HepG2 (cell line): ENCODE results near the gene HTR6. TPM values are rescaled to one million over a fixed set of nuclear protein-coding genes. Genes with fewer than 3 reads are reported as not detected.

Experiments used
- ATAC-seq: fragments of 200-7000 bp; cut with Tn5 transposase; 3 replicates; pipeline ENCODE4 v1.9.1; 2020; ENCODE audit warnings: mild to moderate bottlenecking, moderate library complexity
- BruUV-seq: library from RNA; stranded (reverse); fragments of 400-500 nt; replicated peaks from 2 replicates; lab custom pipeline; 2021; lab: Mats Ljungman, UMichigan
- CTCF ChIA-PET: fragments of 300-600 bp; formaldehyde crosslinking; extraction: SDS; loops from one replicate; lab custom pipeline; 2021; ENCODE audit warnings: low total read pairs, inconsistent platforms, low intra/inter-chr PET ratio; lab: Yijun Ruan, JAX
- POLR2A ChIA-PET: fragments of 350-600 bp; sonication (Branson Sonifier 250); formaldehyde crosslinking; loops from one replicate; lab custom pipeline; 2020; ENCODE audit warnings: antibody characterized with exemption, inconsistent platforms; lab: Yijun Ruan, JAX
- DNase-seq: peaks from one replicate; pipeline ENCODE4 v3.0.0-alpha.2; 2015; ENCODE audit warnings: low spot score
- FAIRE-seq: peaks from 3 replicates; lab custom pipeline; 2011; peaks lifted over from hg19 to GRCh38; lab: Jason Lieb, UNC
- H2AFZ ChIP-seq: one replicate; pipeline ENCODE4 v1.6.1; 2011; ENCODE audit warnings: low read length, inconsistent platforms
- H3K27ac ChIP-seq: fragments of 300-600 bp; 3 replicates; pipeline ENCODE4 v1.8.0; 2011; ENCODE audit warnings: mixed run types, mild to moderate bottlenecking, mixed read lengths, low read length, inconsistent platforms; ENCODE audit not compliant: insufficient read depth; ENCODE audit errors: extremely low read length
- H3K27me3 ChIP-seq, 2 experiments: fragments of 200-600 bp in 1 of 2; 2 replicates in 1 of 2; 3 replicates in 1 of 2; pipeline versions ENCODE4 v1.6.0 to v1.8.0; 2011; ENCODE audit warnings: low read length in 2 of 2, mild to moderate bottlenecking in 2 of 2, moderate library complexity in 2 of 2, inconsistent platforms in 1 of 2; ENCODE audit not compliant: insufficient read depth in 2 of 2, control insufficient read depth in 1 of 2
- H3K36me3 ChIP-seq, 2 experiments: fragments of 200-600 bp in 1 of 2; replicated peaks in 1 of 2; 2 replicates in 1 of 2; 3 replicates in 1 of 2; pipeline versions ENCODE4 v1.5.1 to v1.8.0; 2011; ENCODE audit warnings: low read length in 2 of 2, inconsistent platforms in 1 of 2; ENCODE audit not compliant: insufficient read depth in 2 of 2, control insufficient read depth in 1 of 2
- H3K4me1 ChIP-seq: 2 replicates; pipeline ENCODE4 v1.5.1; 2012; ENCODE audit warnings: low read length, inconsistent platforms; ENCODE audit not compliant: insufficient read depth
- H3K4me2 ChIP-seq: 2 replicates; pipeline ENCODE4 v1.6.0; 2011; ENCODE audit warnings: low read depth, low read length, inconsistent platforms
- H3K4me3 ChIP-seq, 3 experiments: fragments of 200-600 bp in 1 of 3; sonication (generic), shearing (Covaris generic) in 1 of 3; replicated peaks in 1 of 3; 2 replicates each; pipeline ENCODE4 v1.5.1; 2011 to 2016; ENCODE audit warnings: low read length in 3 of 3, inconsistent platforms in 2 of 3, low read depth in 2 of 3, mild to moderate bottlenecking in 2 of 3, control low read depth in 1 of 3, mixed read lengths in 1 of 3; ENCODE audit not compliant: insufficient read depth in 1 of 3
- H3K79me2 ChIP-seq: one replicate; pipeline ENCODE4 v1.6.1; 2011; ENCODE audit warnings: low read length, inconsistent platforms; ENCODE audit not compliant: insufficient read depth
- H3K9ac ChIP-seq: 2 replicates; pipeline ENCODE4 v1.6.0; 2011; ENCODE audit warnings: mild to moderate bottlenecking, low read depth, low read length, inconsistent platforms; ENCODE audit not compliant: insufficient read depth
- H3K9me3 ChIP-seq: 2 replicates; pipeline ENCODE4 v1.5.1; 2012; ENCODE audit warnings: mild to moderate bottlenecking, low read length
- H4K20me1 ChIP-seq: 2 replicates; pipeline ENCODE4 v1.6.0; 2011; ENCODE audit warnings: inconsistent platforms, mild to moderate bottlenecking, low read length, moderate library complexity; ENCODE audit not compliant: insufficient read depth
- AKNA ChIP-seq: sonication (generic); formaldehyde crosslinking; IDR thresholded peaks from 2 replicates; pipeline ENCODE4 v1.4.0; 2020; ENCODE audit warnings: missing genetic modification reagents, borderline replicate concordance
- MAFG ChIP-seq: sonication (generic); formaldehyde crosslinking; IDR thresholded peaks from 2 replicates; pipeline ENCODE4 v1.5.1; 2020; ENCODE audit warnings: mild to moderate bottlenecking, missing genetic modification reagents
- ZNF3 ChIP-seq: IDR thresholded peaks from 2 replicates; pipeline ENCODE4 v1.7.0; 2017; ENCODE audit warnings: inconsistent platforms
- ZNF563 ChIP-seq: sonication (generic); formaldehyde crosslinking; IDR thresholded peaks from 2 replicates; pipeline ENCODE4 v1.8.0; 2022; ENCODE audit warnings: mild to moderate bottlenecking, moderate library complexity, missing genetic modification reagents
- ZNF572 ChIP-seq: sonication (generic); formaldehyde crosslinking; IDR thresholded peaks from 2 replicates; pipeline ENCODE4 v1.5.1; 2020; ENCODE audit warnings: mild to moderate bottlenecking, missing genetic modification reagents
- WGBS: methylation state at CpG from one replicate; pipeline ENCODE4 v1.1.6; 2017; ENCODE audit warnings: low lambda C conversion rate; 5-methylcytosine and 5-hydroxymethylcytosine counted together
- in situ Hi-C: cut with HindIII; loops from 2 replicates; pipeline ENCODE4 v1.10.0; 2017; ENCODE audit warnings: low pct_unique_long_range_greater_than_20kb; ENCODE audit not compliant: extremely low pct_ligation_motif_present
- intact Hi-C: fragments of 100-400 bp; cut with micrococcal nuclease; formaldehyde crosslinking; loops from one replicate; pipeline ENCODE4 v1.10.0; 2022; ENCODE audit not compliant: unreplicated experiment
- polyA plus RNA-seq, 8 experiments: library from polyadenylated mRNA; depleted of rRNA in 3 of 8; stranded (reverse) in 7 of 8; unstranded in 1 of 8; fragments of >200 nt; fragmentation: Illumina TruSeq in 4 of 8; extraction: Trizol in 4 of 8; gene quantifications; 2 replicates each; pipeline versions ENCODE4 v1.2.1 to v1.2.3, GENCODE V29; 2011 to 2016; ENCODE audit warnings: low read depth in 4 of 8, missing spikeins in 1 of 8, mixed read lengths in 1 of 8; ENCODE audit not compliant: insufficient read depth in 1 of 8
- total RNA-seq, 5 experiments: library from RNA; depleted of rRNA; stranded (reverse); fragments of >200 nt; fragmentation: Illumina TruSeq; extraction: Trizol; gene quantifications; 2 replicates each; pipeline ENCODE4 v1.2.3, GENCODE V29; 2016; ENCODE audit warnings: low read depth in 1 of 5
- TF ChIP-seq, protein P1 (sequence below), 2 experiments: sonication (generic) in 1 of 2; formaldehyde crosslinking in 1 of 2; IDR thresholded peaks; 2 replicates each; pipeline versions ENCODE4 v1.4.0 to v1.6.1; 2018 to 2020; ENCODE audit warnings: missing genetic modification reagents in 2 of 2, borderline replicate concordance in 1 of 2, low read depth in 1 of 2, mild to moderate bottlenecking in 1 of 2, missing biosample characterization in 1 of 2

Gene HTR6
- total and polyA plus RNA-seq, 2 of the 13 experiments (the other 11 are each of a cell fraction or from before 2014, with no cell fraction given) = 0.04 TPM; not detected in 1

DNA sequence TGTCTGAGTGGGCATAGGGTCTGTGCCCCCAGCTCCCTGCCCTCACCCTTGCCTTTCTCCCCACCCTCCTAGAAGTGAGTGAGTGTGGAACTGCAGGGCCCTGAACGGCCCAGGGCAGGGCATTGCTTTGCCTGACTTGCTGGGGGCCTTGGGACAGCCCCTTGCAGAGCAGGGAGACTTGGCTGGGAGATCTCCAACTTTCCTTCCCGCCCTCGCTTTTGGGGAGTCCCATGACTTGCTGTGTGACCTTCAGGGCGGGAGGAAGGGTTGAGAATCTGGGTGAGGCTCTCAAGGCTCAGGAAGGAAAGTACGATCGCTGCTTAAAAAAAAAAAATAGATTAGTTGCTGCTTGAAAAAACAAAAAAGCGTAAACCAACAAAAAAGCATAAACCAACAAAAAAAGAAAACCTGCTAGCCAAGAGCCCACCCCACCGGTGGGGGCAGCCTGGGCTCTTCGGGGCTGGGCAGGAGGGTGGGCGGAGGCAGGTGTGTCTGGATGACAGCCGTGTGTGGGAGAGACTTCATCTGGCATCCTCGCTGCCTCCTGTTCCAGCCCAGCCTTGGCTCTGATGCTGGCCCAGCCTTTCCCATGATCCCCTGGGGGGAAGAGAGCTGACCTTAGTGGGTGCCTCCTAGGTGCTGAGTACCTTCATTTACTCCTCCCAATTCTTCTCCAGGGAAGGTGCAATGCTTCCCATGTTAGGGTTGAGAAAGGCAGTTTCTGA, 14.1 kb upstream of the HTR6 start:
- 0 out of 5 replicates have a peak, but pooled peaks cover 0 to 1% of the 10 kb centered on the region in 2 experiments for H3K27me3 ChIP-seq
- no peaks in the 10 kb centered on the region for H3K9me3 ChIP-seq
- ATAC-seq = peak; percentile 9
- no peaks in the 10 kb centered on the region for H4K20me1 ChIP-seq
- peak overlapping the region in 1 of 3 experiments; percentile 39; a peak in 1 of 6 replicates for H3K4me3 ChIP-seq
- H3K27ac ChIP-seq = no peak overlapping the region
- TF ChIP-seq AKNA = no peak
- 0 out of 2 replicates have a peak, but pooled peaks have one; percentile 24 for TF ChIP-seq ZNF572 (CRISPR knock-in tag)
- TF ChIP-seq ZNF563 (CRISPR knock-in tag) = 0 out of 2 replicates have a peak, but pooled peaks have one; percentile 14
- TF ChIP-seq, protein P1, sequence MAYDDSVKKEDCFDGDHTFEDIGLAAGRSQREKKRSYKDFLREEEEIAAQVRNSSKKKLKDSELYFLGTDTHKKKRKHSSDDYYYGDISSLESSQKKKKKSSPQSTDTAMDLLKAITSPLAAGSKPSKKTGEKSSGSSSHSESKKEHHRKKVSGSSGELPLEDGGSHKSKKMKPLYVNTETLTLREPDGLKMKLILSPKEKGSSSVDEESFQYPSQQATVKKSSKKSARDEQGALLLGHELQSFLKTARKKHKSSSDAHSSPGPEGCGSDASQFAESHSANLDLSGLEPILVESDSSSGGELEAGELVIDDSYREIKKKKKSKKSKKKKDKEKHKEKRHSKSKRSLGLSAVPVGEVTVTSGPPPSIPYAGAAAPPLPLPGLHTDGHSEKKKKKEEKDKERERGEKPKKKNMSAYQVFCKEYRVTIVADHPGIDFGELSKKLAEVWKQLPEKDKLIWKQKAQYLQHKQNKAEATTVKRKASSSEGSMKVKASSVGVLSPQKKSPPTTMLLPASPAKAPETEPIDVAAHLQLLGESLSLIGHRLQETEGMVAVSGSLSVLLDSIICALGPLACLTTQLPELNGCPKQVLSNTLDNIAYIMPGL (CRISPR knock-in tag; IDR thresholded peaks at IDR 0.05; ENCODE audit: borderline replicate concordance in 1 of 2, low read depth in 1 of 2) = peak in 1 of 2 experiments; percentile 13; a peak in 1 of 4 replicates
- no peak for TF ChIP-seq ZNF3 (CRISPR knock-in tag)
- TF ChIP-seq MAFG (CRISPR knock-in tag) = no peak
- FAIRE-seq = no peak
- no peak for DNase-seq
- BruUV-seq = no TSS peak
- WGBS = 67% methylated on average over 11 of the region's 12 CpGs
- no peaks in the 10 kb centered on the region for H3K36me3 ChIP-seq
- no peak overlapping the region for H3K9ac ChIP-seq
- CTCF ChIA-PET = interaction anchor here (1.0 to 1.9 kb wide), 6 partner anchors 163 to 312 kb away, joined by 4 to 12 read pairs (median 4); no protein-coding TSS in a partner anchor
- H3K79me2 ChIP-seq = no peaks in the 10 kb centered on the region
- no peak overlapping the region for H2AFZ ChIP-seq
- intact Hi-C loops = loop anchor here (1.0 to 2.0 kb wide), 4 partner anchors 54 to 312 kb away; a partner anchor contains a TSS
- peaks cover 36% of the 10 kb centered on the region for H3K4me1 ChIP-seq
- in situ Hi-C loops = no loop called here
- peak overlapping the region; percentile 67 for H3K4me2 ChIP-seq
- POLR2A ChIA-PET = no interaction called here
